Measurements from ENCODE around the gene EDAR. TPM values are rescaled to one million over a fixed set of nuclear protein-coding genes. Genes with fewer than 3 reads are reported as not detected.

Gene EDAR
- total RNA-seq, 3 donors from 2014 or later, result 0.05 to 0.13 TPM; not detected in 1

- Mint-ChIP-seq H3K9me3 (no peaks in the 10 kb centered on the region), H3K36me3 (ENCODE audit: insufficient read depth) (no peaks in the 10 kb centered on the region), H3K27me3 (ENCODE audit: low read depth) (peaks cover 5% of the 10 kb centered on the region), H3K4me3 (no peak overlapping the region), H3K4me1 (ENCODE audit: low read depth) (peaks cover 56% of the 10 kb centered on the region)
- DNase-seq, result no peak
- ATAC-seq, result no peak
Measured at GRCh38 chr2:108983610-108984009, 5.4 kb downstream of the EDAR start.

GRCh38 chr2:108983061-108983460 is 6.0 kb downstream of the EDAR start:
- no peaks in the 10 kb centered on the region for H3K9me3 Mint-ChIP-seq
- peaks cover 53% of the 10 kb centered on the region for H3K4me1 Mint-ChIP-seq (ENCODE audit: low read depth)
- no peaks in the 10 kb centered on the region for H3K36me3 Mint-ChIP-seq (ENCODE audit: insufficient read depth)
- peaks cover 4% of the 10 kb centered on the region for H3K27me3 Mint-ChIP-seq (ENCODE audit: low read depth)
- no peak for ATAC-seq
- no peak for DNase-seq
- H3K4me3 Mint-ChIP-seq, result no peak overlapping the region

GRCh38 chr2:108982259-108982679 is 6.8 kb downstream of the EDAR start:
- H3K4me3 Mint-ChIP-seq, result no peak overlapping the region
- DNase-seq, result no peak
- peaks cover under 1% of the 10 kb centered on the region for H3K27me3 Mint-ChIP-seq (ENCODE audit: low read depth)
- no peaks in the 10 kb centered on the region for H3K36me3 Mint-ChIP-seq (ENCODE audit: insufficient read depth)
- H3K4me1 Mint-ChIP-seq (ENCODE audit: low read depth), result peaks cover 46% of the 10 kb centered on the region
- no peaks in the 10 kb centered on the region for H3K9me3 Mint-ChIP-seq
- ATAC-seq, result peak in 1 of 2 donors; percentile 11

- ATAC-seq, result peak in 1 of 2 donors; percentile 38
- Mint-ChIP-seq H3K27me3 (ENCODE audit: low read depth) (no peaks in the 10 kb centered on the region), H3K4me3 (no peak overlapping the region), H3K9me3 (no peaks in the 10 kb centered on the region), H3K36me3 (ENCODE audit: insufficient read depth) (no peaks in the 10 kb centered on the region), H3K4me1 (ENCODE audit: low read depth) (peaks cover 42% of the 10 kb centered on the region)
- no peak for DNase-seq
Measured at GRCh38 chr2:108981846-108982245, 7.2 kb downstream of the EDAR start.

- Mint-ChIP-seq H3K4me1 (ENCODE audit: low read depth) (peaks cover 46% of the 10 kb centered on the region), H3K4me3 (no peak overlapping the region), H3K27me3 (ENCODE audit: low read depth) (no peaks in the 10 kb centered on the region), H3K36me3 (ENCODE audit: insufficient read depth) (no peaks in the 10 kb centered on the region), H3K9me3 (no peaks in the 10 kb centered on the region)
- no peak for DNase-seq
- no peak for ATAC-seq
Measured at GRCh38 chr2:108980076-108980475, 8.9 kb downstream of the EDAR start.

GRCh38 chr2:108979461-108979860 is 9.6 kb downstream of the EDAR start:
- Mint-ChIP-seq H3K27me3 (ENCODE audit: low read depth) (no peaks in the 10 kb centered on the region), H3K36me3 (ENCODE audit: insufficient read depth) (no peaks in the 10 kb centered on the region)

GRCh38 chr2:108978709-108979111 is 10.3 kb downstream of the EDAR start:
- no peak overlapping the region for H3K4me3 Mint-ChIP-seq
- ATAC-seq (no peak), DNase-seq (no peak)
- no peaks in the 10 kb centered on the region for H3K9me3 Mint-ChIP-seq
- H3K36me3 Mint-ChIP-seq (ENCODE audit: insufficient read depth), result no peaks in the 10 kb centered on the region
- no peaks in the 10 kb centered on the region for H3K27me3 Mint-ChIP-seq (ENCODE audit: low read depth)
- H3K4me1 Mint-ChIP-seq (ENCODE audit: low read depth), result peaks cover 46% of the 10 kb centered on the region

More at GRCh38 chr2:108979461-108979860, 9.6 kb downstream of the EDAR start:
- DNase-seq, result no peak
- Mint-ChIP-seq H3K4me1 (ENCODE audit: low read depth) (peaks cover 48% of the 10 kb centered on the region), H3K4me3 (no peak overlapping the region), H3K9me3 (no peaks in the 10 kb centered on the region)
- no peak for ATAC-seq

- peaks cover 43% of the 10 kb centered on the region for H3K4me1 Mint-ChIP-seq (ENCODE audit: low read depth)
- H3K4me3 Mint-ChIP-seq, result no peak overlapping the region
Measured at GRCh38 chr2:108975613-108976435, 13.2 kb downstream of the EDAR start.

GRCh38 chr2:108974674-108975073 is 14.3 kb downstream of the EDAR start:
- no peaks in the 10 kb centered on the region for H3K27me3 Mint-ChIP-seq (ENCODE audit: low read depth)
- peaks cover 53% of the 10 kb centered on the region for H3K4me1 Mint-ChIP-seq (ENCODE audit: low read depth)
- DNase-seq (no peak), ATAC-seq (no peak)
- no peak overlapping the region for H3K4me3 Mint-ChIP-seq
- H3K9me3 Mint-ChIP-seq, result no peaks in the 10 kb centered on the region
- H3K36me3 Mint-ChIP-seq (ENCODE audit: insufficient read depth), result no peaks in the 10 kb centered on the region

More at GRCh38 chr2:108975613-108976435, 13.2 kb downstream of the EDAR start:
- no peak for DNase-seq
- no peaks in the 10 kb centered on the region for H3K9me3 Mint-ChIP-seq
- H3K27me3 Mint-ChIP-seq (ENCODE audit: low read depth), result no peaks in the 10 kb centered on the region
- no peak for ATAC-seq
- no peaks in the 10 kb centered on the region for H3K36me3 Mint-ChIP-seq (ENCODE audit: insufficient read depth)

GRCh38 chr2:108972663-108973062 is 16.4 kb downstream of the EDAR start:
- no peak overlapping the region for H3K4me3 Mint-ChIP-seq
- ATAC-seq, result no peak
- no peaks in the 10 kb centered on the region for H3K27me3 Mint-ChIP-seq (ENCODE audit: low read depth)
- H3K9me3 Mint-ChIP-seq, result no peaks in the 10 kb centered on the region
- DNase-seq, result no peak
- H3K36me3 Mint-ChIP-seq (ENCODE audit: insufficient read depth), result no peaks in the 10 kb centered on the region
- H3K4me1 Mint-ChIP-seq (ENCODE audit: low read depth), result peaks cover 65% of the 10 kb centered on the region

GRCh38 chr2:108971661-108972566 is 17.1 kb downstream of the EDAR start:
- no peaks in the 10 kb centered on the region for H3K27me3 Mint-ChIP-seq (ENCODE audit: low read depth)
- DNase-seq (no peak), ATAC-seq (peak in 1 of 2 donors; percentile 35)
- no peaks in the 10 kb centered on the region for H3K36me3 Mint-ChIP-seq (ENCODE audit: insufficient read depth)
- H3K4me1 Mint-ChIP-seq (ENCODE audit: low read depth), result peaks cover 72% of the 10 kb centered on the region
- no peak overlapping the region for H3K4me3 Mint-ChIP-seq
- H3K9me3 Mint-ChIP-seq, result no peaks in the 10 kb centered on the region

- H3K27me3 Mint-ChIP-seq (ENCODE audit: low read depth), result no peaks in the 10 kb centered on the region
- no peak overlapping the region for H3K4me3 Mint-ChIP-seq
- no peaks in the 10 kb centered on the region for H3K36me3 Mint-ChIP-seq (ENCODE audit: insufficient read depth)
- no peaks in the 10 kb centered on the region for H3K9me3 Mint-ChIP-seq
- peaks cover 77% of the 10 kb centered on the region for H3K4me1 Mint-ChIP-seq (ENCODE audit: low read depth)
- DNase-seq (no peak), ATAC-seq (no peak)
Measured at GRCh38 chr2:108970369-108970768, 18.7 kb downstream of the EDAR start.

- Mint-ChIP-seq H3K9me3 (no peaks in the 10 kb centered on the region), H3K36me3 (ENCODE audit: insufficient read depth) (no peaks in the 10 kb centered on the region), H3K4me1 (ENCODE audit: low read depth) (peaks cover 77% of the 10 kb centered on the region), H3K4me3 (no peak overlapping the region), H3K27me3 (ENCODE audit: low read depth) (no peaks in the 10 kb centered on the region)
- no peak for ATAC-seq
- DNase-seq, result no peak
Measured at GRCh38 chr2:108969856-108970255, 19.2 kb downstream of the EDAR start.

GRCh38 chr2:108968619-108969018 is 20.4 kb downstream of the EDAR start:
- no peaks in the 10 kb centered on the region for H3K9me3 Mint-ChIP-seq
- H3K27me3 Mint-ChIP-seq (ENCODE audit: low read depth), result no peaks in the 10 kb centered on the region
- H3K4me3 Mint-ChIP-seq, result no peak overlapping the region
- ATAC-seq (no peak), DNase-seq (no peak)
- peaks cover 84% of the 10 kb centered on the region for H3K4me1 Mint-ChIP-seq (ENCODE audit: low read depth)
- H3K36me3 Mint-ChIP-seq (ENCODE audit: insufficient read depth), result no peaks in the 10 kb centered on the region

Data from activated T-cell treated with anti-CD3 and anti-CD28 coated beads, Interleukin-2, amount 50 U/mL, for 4 hours (primary cell).